NCI-H2227 treated with DMSO at 0.1 percent for 48 hours (cell line): ENCODE results near the gene PPIF.

Experiments used
- DNase-seq: peaks from one replicate; lab custom pipeline; 2025; lab: John Stamatoyannopoulos, UW

The PPIF gene

GRCh38 chr10:79313911-79314439 is 33.3 kb upstream of the PPIF start:
- DNase-seq, result no peak

DNA sequence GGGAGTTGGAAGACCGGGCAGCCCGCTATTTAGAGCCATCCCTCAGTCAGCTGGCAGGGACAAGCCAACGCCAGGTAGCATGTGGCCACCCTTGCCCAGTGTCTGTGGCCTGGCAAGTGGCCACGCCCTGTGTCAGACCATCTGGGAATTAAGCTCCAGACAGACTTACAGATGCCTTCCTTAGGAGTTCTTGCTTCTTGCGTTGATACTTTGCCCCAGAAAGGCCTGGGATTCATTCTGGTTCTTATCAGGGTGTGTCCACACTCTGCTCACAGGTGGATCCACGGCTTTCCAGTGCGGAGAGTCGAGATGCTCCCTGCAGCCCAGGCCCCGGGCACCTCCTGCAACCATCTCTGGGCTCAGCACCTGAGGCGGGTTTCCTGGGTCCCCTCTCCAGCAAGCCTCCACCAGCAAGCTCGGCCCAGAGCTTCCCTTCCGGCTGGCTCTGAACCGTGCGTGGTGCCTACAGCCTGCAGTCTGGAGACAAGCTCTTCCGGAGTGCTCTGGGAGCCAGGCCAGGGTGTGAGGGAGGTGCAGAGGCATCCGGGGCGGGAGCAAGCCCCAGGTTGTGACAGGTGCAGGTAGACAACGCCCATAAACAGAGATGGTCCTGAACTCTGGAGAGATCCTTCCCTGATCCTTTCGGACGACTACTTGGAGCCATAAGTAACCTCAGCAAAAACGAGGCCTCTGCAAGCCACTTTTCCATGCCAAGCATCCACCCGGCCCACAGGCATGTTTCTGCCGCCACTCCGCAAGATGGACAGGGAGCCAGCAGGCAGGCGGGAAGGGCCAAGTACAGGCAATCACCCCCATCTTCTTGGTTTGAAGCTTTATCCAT is 32.3 kb upstream of the PPIF start:
- DNase-seq, result no peak

DNA sequence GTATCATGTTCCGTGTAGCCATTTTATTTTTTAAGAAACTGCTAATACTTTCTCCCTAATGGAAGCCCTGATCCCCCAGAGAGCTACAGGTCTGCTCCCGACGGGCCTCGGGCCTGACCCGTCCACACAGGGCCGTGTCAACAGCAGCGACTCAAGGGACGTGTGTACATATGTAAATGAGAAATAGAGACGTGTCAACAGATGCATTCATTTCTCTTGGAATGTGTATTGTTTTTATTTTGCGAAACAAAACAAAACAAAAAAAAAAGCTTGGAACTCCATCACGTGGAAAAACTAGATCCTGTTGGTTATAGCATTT is 31.7 kb upstream of the PPIF start:
- DNase-seq, result no peak

DNA sequence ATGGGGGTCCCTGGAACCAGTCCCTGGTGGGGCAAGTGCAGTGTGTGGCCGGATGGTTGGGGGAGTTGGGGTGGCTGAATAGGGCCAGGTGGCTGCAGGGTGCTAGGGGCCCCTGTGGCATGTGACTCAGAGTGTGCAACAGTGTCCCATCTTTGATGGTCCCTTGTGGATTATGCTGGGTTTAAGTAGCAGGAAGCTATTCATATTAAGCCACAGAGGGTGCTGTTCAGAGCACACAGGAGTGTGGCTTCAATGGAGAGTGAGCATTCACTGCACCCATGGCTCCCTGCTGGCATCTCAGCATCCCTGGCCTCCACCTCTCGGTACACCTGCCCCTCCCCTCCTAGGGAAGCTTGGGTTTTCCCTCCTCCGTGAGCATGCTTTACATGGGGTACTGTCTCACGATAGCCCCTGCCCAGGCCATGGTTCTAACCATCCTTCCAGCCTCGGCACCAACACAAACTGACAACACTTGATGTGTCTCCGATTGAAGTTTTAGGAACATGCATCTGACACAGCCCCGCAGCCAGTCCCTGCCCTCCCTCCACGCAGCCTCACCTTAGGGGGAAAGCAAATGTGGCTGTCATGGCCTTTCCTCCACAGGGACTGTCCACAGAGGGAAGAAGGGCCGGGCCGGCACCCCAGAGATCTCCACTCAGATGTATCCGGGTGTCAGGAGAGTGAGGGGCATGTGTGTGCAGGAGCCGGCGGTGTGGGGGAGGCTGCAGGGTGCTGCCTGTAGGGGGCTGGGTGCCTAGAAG is 30.4 kb upstream of the PPIF start:
- no peak for DNase-seq

GRCh38 chr10:79318369-79318768 is 28.9 kb upstream of the PPIF start:
- DNase-seq, result no peak

- no peak for DNase-seq
These were observed 28.0 kb upstream of the PPIF start for GRCh38 chr10:79319115-79319771.

DNA sequence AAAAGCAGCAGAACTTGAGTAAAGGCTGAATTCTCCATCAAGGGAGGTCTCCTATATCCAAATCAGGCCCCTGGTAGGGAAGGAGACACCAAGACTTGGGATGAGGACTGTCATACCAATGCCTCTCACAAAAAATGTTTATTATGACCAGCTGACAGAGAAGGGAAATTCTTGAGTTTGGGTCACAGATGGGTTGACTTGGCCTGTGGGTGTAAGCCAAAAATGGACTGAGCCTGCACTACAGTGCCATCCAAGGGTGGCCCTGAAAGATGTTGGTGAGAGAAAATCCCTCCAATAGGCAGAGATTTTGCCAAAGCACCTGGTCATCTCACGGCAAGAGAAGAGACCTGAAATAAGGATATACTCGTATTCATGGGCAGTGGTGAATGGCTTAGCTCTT is 27.0 kb upstream of the PPIF start:
- no peak for DNase-seq

- no peak for DNase-seq
These were observed 26.3 kb upstream of the PPIF start for GRCh38 chr10:79320820-79321493.

DNA sequence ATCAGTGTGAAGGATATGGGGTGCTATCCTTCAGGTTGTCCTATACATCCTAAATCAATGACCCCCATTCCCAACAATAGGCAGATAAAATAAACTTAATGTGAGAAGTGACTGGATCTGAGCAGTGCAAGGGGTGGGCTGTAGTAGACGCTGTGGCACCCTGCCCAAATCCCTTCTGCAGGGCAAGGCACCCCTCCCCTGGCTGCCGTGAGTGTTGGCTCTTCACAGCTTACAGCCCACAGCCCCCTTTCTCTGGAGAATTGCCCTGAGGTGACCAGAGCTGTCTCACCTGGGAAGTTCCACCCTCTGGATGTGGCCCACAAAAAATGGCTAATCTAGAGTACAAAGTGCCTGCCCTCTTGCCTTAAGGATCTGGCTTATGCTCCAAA is 25.8 kb upstream of the PPIF start:
- no peak for DNase-seq

GRCh38 chr10:79321951-79322350 is 25.3 kb upstream of the PPIF start:
- DNase-seq, result no peak

- DNase-seq, result no peak
These were observed 24.4 kb upstream of the PPIF start for GRCh38 chr10:79322616-79323543.

- no peak for DNase-seq
These were observed 23.7 kb upstream of the PPIF start for GRCh38 chr10:79323602-79324001.

- no peak for DNase-seq
These were observed 23.1 kb upstream of the PPIF start for GRCh38 chr10:79324032-79324695.

DNA sequence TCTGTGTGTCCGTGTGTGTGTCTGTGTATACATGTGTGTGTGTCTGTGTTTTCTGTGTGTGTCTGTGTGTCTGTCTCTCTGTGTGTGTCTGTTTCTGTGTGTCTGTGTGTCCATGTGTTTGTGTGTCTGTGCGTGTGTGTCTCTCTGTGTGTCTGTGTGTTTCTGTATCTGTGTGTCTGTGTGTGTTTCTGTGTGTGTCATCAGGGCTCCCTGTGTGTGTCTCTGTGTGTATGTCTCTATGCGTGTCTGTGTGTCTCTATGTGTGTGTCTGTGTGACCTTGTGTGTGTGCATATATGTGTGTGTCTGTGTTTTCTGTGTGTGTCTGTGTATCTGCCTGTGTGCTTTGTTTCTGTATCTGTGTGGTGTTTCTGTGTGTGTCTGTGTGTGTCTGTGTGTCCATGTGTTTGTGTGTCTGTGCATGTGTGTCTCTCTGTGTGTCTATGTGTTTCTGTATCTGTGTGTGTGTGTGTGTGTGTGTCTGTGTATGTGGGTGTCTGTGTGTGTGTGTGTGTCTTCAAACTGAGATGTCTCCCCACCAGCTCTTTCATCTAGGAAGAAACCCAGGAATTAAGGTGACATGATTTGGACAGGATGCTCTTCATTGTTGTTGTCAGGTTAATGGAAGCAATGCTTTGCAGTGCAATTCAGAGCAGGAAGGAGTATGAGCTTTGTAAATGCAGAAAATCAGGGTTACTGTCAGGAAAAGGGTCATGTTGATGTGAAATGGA is 20.7 kb upstream of the PPIF start:
- DNase-seq, result no peak

- DNase-seq, result no peak
These were observed 20.2 kb upstream of the PPIF start for GRCh38 chr10:79327090-79327457.

DNA sequence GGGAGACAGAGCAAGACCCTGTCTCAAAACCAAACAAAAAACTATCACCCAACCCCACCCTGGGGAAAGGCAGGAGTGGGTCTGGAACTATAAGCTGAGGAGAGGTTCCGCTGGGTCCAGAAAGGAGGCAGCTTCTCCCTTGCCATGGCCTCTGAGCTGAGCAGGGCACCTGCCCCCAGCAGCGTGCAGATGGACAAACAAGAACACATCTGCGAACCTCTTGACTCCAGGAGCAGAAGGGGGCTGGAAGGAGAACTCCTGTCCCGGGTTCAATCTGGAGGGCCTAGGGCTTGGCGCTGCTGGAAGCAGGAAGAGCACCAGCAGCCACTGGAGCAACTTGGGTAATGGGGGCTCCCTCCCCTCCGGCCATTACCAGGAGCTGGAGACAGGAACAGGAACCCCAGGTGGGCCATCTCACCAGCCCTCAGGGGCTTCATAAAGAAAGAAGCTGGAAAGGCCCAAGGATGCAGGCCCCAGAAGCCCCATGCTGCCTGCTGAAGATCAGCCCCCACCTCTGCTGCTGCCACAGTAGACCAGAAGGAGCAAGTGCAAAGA is 19.0 kb upstream of the PPIF start:
- no peak for DNase-seq

DNA sequence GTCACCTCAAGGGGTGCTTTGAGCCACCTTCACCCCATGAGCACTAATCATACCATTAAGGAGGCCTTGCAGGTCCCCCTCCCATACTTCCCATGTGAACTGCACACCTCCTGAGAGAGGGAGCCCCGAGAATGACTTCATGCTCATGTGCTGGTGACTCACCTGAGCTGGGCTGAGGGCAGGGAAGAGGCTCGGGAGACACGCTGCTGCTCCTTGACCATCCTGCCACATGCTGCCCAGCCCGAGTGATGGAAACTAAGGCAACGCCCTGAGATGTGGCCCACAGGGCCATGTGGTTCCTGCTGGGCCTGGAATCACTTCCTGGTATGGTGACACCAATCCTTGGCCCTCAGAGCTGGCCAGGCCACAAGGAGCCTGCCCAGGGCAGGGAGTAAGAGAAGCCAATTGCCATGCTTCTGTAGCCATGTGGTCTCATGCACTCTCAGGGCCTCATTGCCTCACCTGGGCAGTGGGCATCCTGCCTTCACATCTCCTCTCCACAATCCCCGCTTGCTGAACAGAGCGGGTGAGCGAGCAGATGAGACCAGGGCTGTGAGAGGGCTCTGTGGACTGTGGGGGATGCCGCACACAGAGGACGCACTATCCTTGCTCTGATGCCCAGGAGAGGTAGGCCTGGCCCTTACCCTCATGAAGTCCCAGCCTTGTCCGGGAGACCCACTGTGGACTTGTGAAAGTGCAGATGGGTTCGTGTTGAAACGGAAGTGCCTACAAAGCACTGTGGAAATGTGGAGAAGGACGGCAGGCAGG is 18.3 kb upstream of the PPIF start:
- DNase-seq, result no peak

GRCh38 chr10:79329529-79329928 is 17.7 kb upstream of the PPIF start:
- no peak for DNase-seq

DNA sequence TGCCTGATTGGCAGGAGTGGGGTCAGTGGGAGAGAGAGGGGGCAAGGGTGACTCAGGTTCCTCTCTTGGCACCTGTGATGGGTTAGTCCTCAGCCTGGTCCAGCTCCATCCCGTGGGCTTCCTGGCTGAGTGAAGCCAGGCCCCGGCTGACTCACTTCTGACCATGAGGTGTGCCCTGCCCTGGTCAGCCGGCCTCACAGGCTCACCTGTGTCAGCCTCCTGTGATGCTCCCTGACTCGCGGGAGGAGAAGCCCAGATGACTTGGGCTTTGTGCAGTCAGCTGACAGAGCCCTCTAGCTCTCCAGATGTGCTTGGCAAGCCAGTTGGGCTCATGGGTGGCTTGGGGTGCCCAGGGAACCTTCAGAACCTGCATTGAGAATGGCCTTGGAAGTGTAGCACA is 16.0 kb upstream of the PPIF start:
- no peak for DNase-seq
